GM18951 (cell line): ENCODE results near the gene PTPN18.

Source experiments
- POLR2A ChIP-seq: IDR thresholded peaks from 4 replicates; pipeline ENCODE4 v1.6.1; 2011; ENCODE audit warnings: mild to moderate bottlenecking; ENCODE audit not compliant: insufficient read length, insufficient read depth; ENCODE audit errors: extremely low read depth
- in situ Hi-C: fragments of 300-500 bp; cut with MboI; formaldehyde crosslinking; loops from one replicate; pipeline ENCODE4 v1.12.0; 2022; ENCODE audit warnings: low sequenced_read_pairs, mixed read lengths, inconsistent platforms; ENCODE audit not compliant: unreplicated experiment

Gene PTPN18

GRCh38 chr2:130344578-130344977, 11.3 kb upstream of the PTPN18 start:
- in situ Hi-C loops: loop anchor here (25.0 kb wide), 2 partner anchors 157 to 407 kb away; partner anchors contain the start of genes MZT2B, SMPD4 and TUBA3E
- no peak for TF ChIP-seq POLR2A

GRCh38 chr2:130345091-130345490, 10.8 kb upstream of the PTPN18 start:
- no peak for TF ChIP-seq POLR2A
- in situ Hi-C loops: loop anchor here (25.0 kb wide), 2 partner anchors 158 to 408 kb away; partner anchors contain the start of genes MZT2B, SMPD4 and TUBA3E

- TF ChIP-seq POLR2A: no peak
- in situ Hi-C loops: loop anchor here (25.0 kb wide), 2 partner anchors 158 to 408 kb away; partner anchors contain the start of genes MZT2B, SMPD4 and TUBA3E
These were observed 10.2 kb upstream of the PTPN18 start for GRCh38 chr2:130345611-130346010.

GRCh38 chr2:130346041-130346740, 9.7 kb upstream of the PTPN18 start:
- in situ Hi-C loops: loop anchor here (25.0 kb wide), 2 partner anchors 159 to 409 kb away; partner anchors contain the start of genes MZT2B, SMPD4 and TUBA3E
- TF ChIP-seq POLR2A: no peak

- in situ Hi-C loops: loop anchor here (25.0 kb wide), 2 partner anchors 159 to 409 kb away; partner anchors contain the start of genes MZT2B, SMPD4 and TUBA3E
- no peak for TF ChIP-seq POLR2A
These were observed 9.2 kb upstream of the PTPN18 start for GRCh38 chr2:130346741-130347066.

- in situ Hi-C loops: loop anchor here (25.0 kb wide), 2 partner anchors 160 to 410 kb away; partner anchors contain the start of genes MZT2B, SMPD4 and TUBA3E
These were observed 8.5 kb upstream of the PTPN18 start for GRCh38 chr2:130347220-130347925.

GRCh38 chr2:130349174-130349573, 6.7 kb upstream of the PTPN18 start:
- in situ Hi-C loops: loop anchor here (25.0 kb wide), 2 partner anchors 162 to 412 kb away; partner anchors contain the start of genes MZT2B, SMPD4 and TUBA3E

More at GRCh38 chr2:130347220-130347925, 8.5 kb upstream of the PTPN18 start:
- TF ChIP-seq POLR2A: no peak

GRCh38 chr2:130351711-130352110, 4.1 kb upstream of the PTPN18 start:
- in situ Hi-C loops: no loop called here
- no peak for TF ChIP-seq POLR2A

More at GRCh38 chr2:130349174-130349573, 6.7 kb upstream of the PTPN18 start:
- TF ChIP-seq POLR2A: no peak

GRCh38 chr2:130352237-130352636, 3.6 kb upstream of the PTPN18 start:
- in situ Hi-C loops: no loop called here
- no peak for TF ChIP-seq POLR2A

GRCh38 chr2:130353291-130354138, 2.3 kb upstream of the PTPN18 start:
- TF ChIP-seq POLR2A: no peak
- in situ Hi-C loops: no loop called here

- in situ Hi-C loops: no loop called here
- TF ChIP-seq POLR2A: no peak
These were observed 1.8 kb upstream of the PTPN18 start for GRCh38 chr2:130354139-130354428.

- TF ChIP-seq POLR2A: no peak
- in situ Hi-C loops: no loop called here
These were observed 681 bp upstream of the PTPN18 start for GRCh38 chr2:130355172-130355577.

- TF ChIP-seq POLR2A: no peak
- in situ Hi-C loops: no loop called here
These were observed 2.0 kb downstream of the PTPN18 start for GRCh38 chr2:130357864-130358263.
